Mesothelial cell of epicardium (in vitro differentiated cells): Measurements from ENCODE around the gene TCEAL4. TPM values are rescaled to one million over a fixed set of nuclear protein-coding genes. Genes with fewer than 3 reads are reported as not detected.

Experiments
- DNase-seq, 2 experiments: peaks; one replicate each; pipeline ENCODE4 v3.0.0; 2021; ENCODE audit warnings: low spot score in 2 of 2; ENCODE audit not compliant: unreplicated experiment in 2 of 2
- H3K27ac Mint-ChIP-seq: 2 replicates; pipeline ENCODE4 v1.8.0; 2021; ENCODE audit warnings: mixed read lengths
- H3K27me3 Mint-ChIP-seq: 2 replicates; pipeline ENCODE4 v1.8.0; 2021; ENCODE audit warnings: low read depth, mixed read lengths
- H3K36me3 Mint-ChIP-seq: 2 replicates; pipeline ENCODE4 v1.8.0; 2021; ENCODE audit warnings: mixed read lengths
- H3K4me1 Mint-ChIP-seq: 2 replicates; pipeline ENCODE4 v1.8.0; 2021; ENCODE audit warnings: mixed read lengths
- H3K4me3 Mint-ChIP-seq: 2 replicates; pipeline ENCODE4 v1.8.0; 2021; ENCODE audit warnings: mild to moderate bottlenecking, moderate library complexity, mixed read lengths
- H3K9me3 Mint-ChIP-seq: 2 replicates; pipeline ENCODE4 v1.8.0; 2021; ENCODE audit warnings: mixed read lengths
- CTCF ChIP-seq: fragments of 200-600 bp; sonication (generic); IDR thresholded peaks from one replicate; pipeline ENCODE4 v1.5.0; 2021; ENCODE audit warnings: antibody characterized with exemption; ENCODE audit not compliant: unreplicated experiment
- total RNA-seq: library from RNA; stranded (reverse); gene quantifications from 3 replicates; pipeline ENCODE4 v1.2.1, GENCODE V29; 2021

Gene TCEAL4
- total RNA-seq, 1 donor from 2014 or later, result 59.8 TPM

DNA sequence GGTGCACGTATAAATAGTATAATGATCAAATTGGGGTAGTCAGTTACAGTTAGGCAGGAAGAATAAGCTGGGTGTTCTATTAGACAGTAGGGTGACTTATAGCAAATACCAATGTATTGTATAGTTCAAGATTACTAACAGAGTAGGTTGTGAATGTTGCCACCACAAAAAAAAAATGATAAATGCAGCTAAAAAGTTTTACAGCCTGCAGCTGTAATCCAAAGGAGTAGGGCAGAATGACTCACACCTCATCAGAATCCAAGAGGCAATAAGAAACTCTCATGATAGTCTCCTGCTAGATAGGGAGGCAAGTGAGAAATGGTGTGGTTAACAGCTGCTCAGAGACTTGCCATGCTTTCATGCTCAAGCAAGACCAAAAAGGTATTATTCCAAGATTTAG lies 19.6 kb upstream of the TCEAL4 start:
- no peak for TF ChIP-seq CTCF

GRCh38 chrX:103571121-103571520 lies 14.2 kb upstream of the TCEAL4 start:
- no peaks in the 10 kb centered on the region for H3K27me3 Mint-ChIP-seq
- H3K9me3 Mint-ChIP-seq, result peaks cover 11% of the 10 kb centered on the region
- no peak overlapping the region for H3K4me3 Mint-ChIP-seq
- no peaks in the 10 kb centered on the region for H3K4me1 Mint-ChIP-seq
- H3K36me3 Mint-ChIP-seq, result no peaks in the 10 kb centered on the region
- no peak overlapping the region for H3K27ac Mint-ChIP-seq
- no peak for DNase-seq
- TF ChIP-seq CTCF, result no peak

More for the DNA sequence above, 19.6 kb upstream of the TCEAL4 start:
- no peak for DNase-seq
- H3K36me3 Mint-ChIP-seq, result no peaks in the 10 kb centered on the region
- H3K27me3 Mint-ChIP-seq, result no peaks in the 10 kb centered on the region
- no peak overlapping the region for H3K27ac Mint-ChIP-seq
- H3K4me1 Mint-ChIP-seq, result no peaks in the 10 kb centered on the region
- H3K9me3 Mint-ChIP-seq, result peaks cover 13% of the 10 kb centered on the region
- H3K4me3 Mint-ChIP-seq, result no peak overlapping the region

- no peak for TF ChIP-seq CTCF
- no peak for DNase-seq
- Mint-ChIP-seq H3K27ac (no peak overlapping the region), H3K27me3 (no peaks in the 10 kb centered on the region), H3K36me3 (no peaks in the 10 kb centered on the region), H3K4me1 (no peaks in the 10 kb centered on the region), H3K9me3 (peaks cover 13% of the 10 kb centered on the region), H3K4me3 (no peak overlapping the region)
These were observed 13.6 kb upstream of the TCEAL4 start for GRCh38 chrX:103571726-103572125.

- peaks cover 23% of the 10 kb centered on the region for H3K9me3 Mint-ChIP-seq
- no peaks in the 10 kb centered on the region for H3K4me1 Mint-ChIP-seq
- H3K27me3 Mint-ChIP-seq, result no peaks in the 10 kb centered on the region
- H3K36me3 Mint-ChIP-seq, result no peaks in the 10 kb centered on the region
- no peak for DNase-seq
- H3K27ac Mint-ChIP-seq, result no peak overlapping the region
- H3K4me3 Mint-ChIP-seq, result no peak overlapping the region
- TF ChIP-seq CTCF, result no peak
These were observed 12.1 kb upstream of the TCEAL4 start for GRCh38 chrX:103573202-103573601.

GRCh38 chrX:103584596-103584995 lies 719 bp upstream of the TCEAL4 start:
- peak overlapping the region; percentile 90 for H3K4me3 Mint-ChIP-seq
- H3K27me3 Mint-ChIP-seq, result peaks cover 9% of the 10 kb centered on the region
- no peak for DNase-seq
- H3K27ac Mint-ChIP-seq, result no peak overlapping the region
- no peak for TF ChIP-seq CTCF
- H3K9me3 Mint-ChIP-seq, result peaks cover 31% of the 10 kb centered on the region
- peaks cover 14% of the 10 kb centered on the region for H3K4me1 Mint-ChIP-seq
- no peaks in the 10 kb centered on the region for H3K36me3 Mint-ChIP-seq

GRCh38 chrX:103586314-103586646 lies 965 bp downstream of the TCEAL4 start:
- Mint-ChIP-seq H3K36me3 (no peaks in the 10 kb centered on the region), H3K9me3 (peaks cover 27% of the 10 kb centered on the region), H3K4me1 (peaks cover 14% of the 10 kb centered on the region), H3K27ac (peak overlapping the region; percentile 92), H3K4me3 (peak overlapping the region; percentile 90), H3K27me3 (peaks cover 2% of the 10 kb centered on the region)
- TF ChIP-seq CTCF, result no peak
- no peak for DNase-seq
